Caco-2 (cell line): ENCODE measurements around the gene AMPD3. TPM values are rescaled to one million over a fixed set of nuclear protein-coding genes. Genes with fewer than 3 reads are reported as not detected.

Experiments used
- BruUV-seq: library from RNA; stranded (reverse); fragments of 400-500 nt; replicated peaks from 2 replicates; lab custom pipeline; 2021; lab: Mats Ljungman, UMichigan
- CTCF ChIA-PET: fragments of 300-600 bp; sonication (Branson Sonifier 250); formaldehyde crosslinking; loops from one replicate; lab custom pipeline; 2022; ENCODE audit warnings: antibody characterized with exemption; lab: Charles Lee
- POLR2A ChIA-PET: fragments of 300-600 bp; sonication (Branson Sonifier 250); formaldehyde crosslinking; loops from one replicate; lab custom pipeline; 2022; ENCODE audit warnings: antibody characterized with exemption; lab: Charles Lee
- DNase-seq, 2 experiments: peaks; one replicate each; pipeline versions ENCODE4 v3.0.0 to v3.0.0-alpha.2; 2020 to 2022
- H3K27me3 ChIP-seq: replicated peaks from 2 replicates; pipeline ENCODE4 v1.6.0; 2011; ENCODE audit warnings: low read length; ENCODE audit not compliant: control insufficient read depth, insufficient read depth
- H3K36me3 ChIP-seq: 2 replicates; pipeline ENCODE4 v1.5.1; 2011; ENCODE audit warnings: low read length; ENCODE audit not compliant: control insufficient read depth, insufficient read depth
- H3K4me1 ChIP-seq: fragments of 250-450 bp; sonication (Bioruptor Pico); 2 replicates; pipeline ENCODE4 v1.5.1; 2020; ENCODE audit warnings: mild to moderate bottlenecking
- H3K4me3 ChIP-seq: 2 replicates; pipeline ENCODE4 v1.5.1; 2011; ENCODE audit warnings: low read depth, mild to moderate bottlenecking, control low read depth, low read length
- H3K9me3 ChIP-seq: fragments of 250-450 bp; sonication (Bioruptor Pico); 2 replicates; pipeline ENCODE4 v1.5.1; 2020; ENCODE audit warnings: mild to moderate bottlenecking, moderate library complexity
- H3K27ac Mint-ChIP-seq: one replicate; pipeline ENCODE4 v1.8.0; 2022; ENCODE audit warnings: mixed read lengths; ENCODE audit not compliant: unreplicated experiment
- H3K27me3 Mint-ChIP-seq: one replicate; pipeline ENCODE4 v1.8.0; 2022; ENCODE audit warnings: mixed read lengths; ENCODE audit not compliant: insufficient read depth, unreplicated experiment
- H3K36me3 Mint-ChIP-seq: one replicate; pipeline ENCODE4 v1.8.0; 2022; ENCODE audit warnings: mild to moderate bottlenecking, mixed read lengths; ENCODE audit not compliant: insufficient read depth, unreplicated experiment
- H3K4me1 Mint-ChIP-seq: one replicate; pipeline ENCODE4 v1.8.0; 2022; ENCODE audit warnings: low read depth, mixed read lengths; ENCODE audit not compliant: unreplicated experiment
- H3K4me3 Mint-ChIP-seq: one replicate; pipeline ENCODE4 v1.8.0; 2022; ENCODE audit warnings: mild to moderate bottlenecking, moderate library complexity, mixed read lengths; ENCODE audit not compliant: unreplicated experiment
- H3K9me3 Mint-ChIP-seq: one replicate; pipeline ENCODE4 v1.8.0; 2022; ENCODE audit warnings: mixed read lengths; ENCODE audit not compliant: unreplicated experiment
- CTCF ChIP-seq, 2 experiments: fragments of 200-600 bp in 1 of 2; IDR thresholded peaks; 1 replicate in 1 of 2; 2 replicates in 1 of 2; pipeline versions ENCODE4 v1.5.1 to v1.8.0; 2011 to 2022; ENCODE audit warnings: antibody characterized with exemption in 1 of 2, control low read depth in 1 of 2, inconsistent platforms in 1 of 2, low read depth in 1 of 2, low read length in 1 of 2, mild to moderate bottlenecking in 1 of 2, moderate library complexity in 1 of 2; ENCODE audit not compliant: insufficient read depth in 1 of 2, severe bottlenecking in 1 of 2, unreplicated experiment in 1 of 2
- intact Hi-C: fragments of 100-400 bp; cut with micrococcal nuclease; formaldehyde crosslinking; loops from one replicate; pipeline ENCODE4 v1.10.0; 2022; ENCODE audit not compliant: unreplicated experiment
- total RNA-seq: library from RNA; stranded (reverse); gene quantifications from 2 replicates; pipeline ENCODE4 v1.2.3, GENCODE V29; 2022

Gene AMPD3
- total RNA-seq, 1 experiment from 2014 or later: 13.4 TPM

GRCh38 chr11:10499874-10500601 is 45.0 kb downstream of the AMPD3 start:
- no peaks in the 10 kb centered on the region for H3K27me3 Mint-ChIP-seq
- intact Hi-C loops: no loop called here
- Histone ChIP-seq H3K4me1 (no peaks in the 10 kb centered on the region), H3K9me3 (no peaks in the 10 kb centered on the region), H3K4me3 (no peak overlapping the region), H3K27me3 (no peaks in the 10 kb centered on the region), H3K36me3 (no peaks in the 10 kb centered on the region)
- TF ChIP-seq CTCF (IDR thresholded peaks at IDR 0.05; ENCODE audit: insufficient read depth in 1 of 2, low read depth in 1 of 2, low read length in 1 of 2, severe bottlenecking in 1 of 2, unreplicated experiment in 1 of 2): no peak
- DNase-seq: no peak
- no peaks in the 10 kb centered on the region for H3K9me3 Mint-ChIP-seq
- no peak overlapping the region for H3K27ac Mint-ChIP-seq
- CTCF ChIA-PET: no interaction called here
- BruUV-seq: no TSS peak
- no peaks in the 10 kb centered on the region for H3K4me1 Mint-ChIP-seq
- no peaks in the 10 kb centered on the region for H3K36me3 Mint-ChIP-seq
- POLR2A ChIA-PET: no interaction called here
- no peak overlapping the region for H3K4me3 Mint-ChIP-seq

- Mint-ChIP-seq H3K9me3 (no peaks in the 10 kb centered on the region), H3K27ac (no peak overlapping the region), H3K27me3 (no peaks in the 10 kb centered on the region), H3K36me3 (no peaks in the 10 kb centered on the region), H3K4me3 (no peak overlapping the region), H3K4me1 (no peaks in the 10 kb centered on the region)
- no peak for TF ChIP-seq CTCF (IDR thresholded peaks at IDR 0.05; ENCODE audit: insufficient read depth in 1 of 2, low read depth in 1 of 2, low read length in 1 of 2, severe bottlenecking in 1 of 2, unreplicated experiment in 1 of 2)
- no TSS peak for BruUV-seq
- Histone ChIP-seq H3K9me3 (no peaks in the 10 kb centered on the region), H3K27me3 (no peaks in the 10 kb centered on the region), H3K4me3 (no peak overlapping the region), H3K4me1 (no peaks in the 10 kb centered on the region), H3K36me3 (no peaks in the 10 kb centered on the region)
- no peak for DNase-seq
- POLR2A ChIA-PET: no interaction called here
- intact Hi-C loops: no loop called here
- CTCF ChIA-PET: no interaction called here
These were observed 46.0 kb downstream of the AMPD3 start for GRCh38 chr11:10500757-10501684.

- H3K36me3 ChIP-seq: no peaks in the 10 kb centered on the region
- no peak for TF ChIP-seq CTCF (IDR thresholded peaks at IDR 0.05; ENCODE audit: insufficient read depth in 1 of 2, low read depth in 1 of 2, low read length in 1 of 2, severe bottlenecking in 1 of 2, unreplicated experiment in 1 of 2)
- no peaks in the 10 kb centered on the region for H3K27me3 ChIP-seq
- Mint-ChIP-seq H3K9me3 (no peaks in the 10 kb centered on the region), H3K4me1 (no peaks in the 10 kb centered on the region), H3K4me3 (no peak overlapping the region), H3K27ac (no peak overlapping the region), H3K27me3 (no peaks in the 10 kb centered on the region), H3K36me3 (no peaks in the 10 kb centered on the region)
- ChIA-PET CTCF (no interaction called here), POLR2A (no interaction called here)
- DNase-seq: no peak
- H3K4me3 ChIP-seq: no peak overlapping the region
- BruUV-seq: no TSS peak
- no peaks in the 10 kb centered on the region for H3K9me3 ChIP-seq
- intact Hi-C loops: no loop called here
- H3K4me1 ChIP-seq: no peaks in the 10 kb centered on the region
These were observed 47.1 kb downstream of the AMPD3 start for GRCh38 chr11:10502065-10502680.
